ENCODE results near the gene SRXN1.

Gene SRXN1

DNA sequence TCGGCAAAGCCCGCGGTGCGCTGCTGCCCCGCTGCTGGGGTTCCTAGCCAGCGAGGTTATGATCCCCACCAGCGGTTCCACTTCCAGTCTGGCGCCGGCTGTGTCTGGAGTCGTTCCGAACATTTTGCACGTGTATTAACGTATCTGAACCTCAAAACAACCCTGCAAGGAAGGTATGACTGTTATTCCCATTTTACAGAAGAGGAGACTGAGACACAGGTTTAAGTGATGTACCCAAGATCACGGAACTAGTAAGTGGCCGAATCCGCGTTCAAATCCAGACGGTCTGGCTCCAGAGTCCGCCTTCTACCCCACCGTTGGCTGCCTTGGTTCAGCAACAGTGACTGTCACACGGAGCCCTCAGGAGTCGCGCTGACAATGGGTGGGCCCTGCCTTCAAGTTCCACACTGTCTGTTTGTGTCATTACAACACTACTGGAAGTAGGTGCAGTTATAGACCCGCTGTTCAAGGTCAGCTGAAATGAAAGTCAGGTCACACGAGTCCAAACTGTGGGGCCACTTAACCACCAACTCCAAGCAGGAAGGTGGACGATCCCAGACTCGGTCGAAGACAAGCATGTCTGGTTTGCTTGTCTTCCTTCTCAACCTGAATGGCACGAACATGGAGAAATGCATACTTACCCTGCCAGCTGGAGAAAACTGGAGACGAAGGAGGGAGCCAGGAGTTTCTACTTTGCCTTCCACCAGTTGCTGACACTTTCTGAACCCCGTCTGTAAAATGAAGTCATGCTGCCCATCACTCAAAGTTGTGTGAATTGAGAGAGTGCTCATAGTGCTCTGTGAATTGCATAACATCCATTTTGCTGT is 803 bp upstream of the SRXN1 start (continued):
- TF ChIP-seq, protein P1, sequence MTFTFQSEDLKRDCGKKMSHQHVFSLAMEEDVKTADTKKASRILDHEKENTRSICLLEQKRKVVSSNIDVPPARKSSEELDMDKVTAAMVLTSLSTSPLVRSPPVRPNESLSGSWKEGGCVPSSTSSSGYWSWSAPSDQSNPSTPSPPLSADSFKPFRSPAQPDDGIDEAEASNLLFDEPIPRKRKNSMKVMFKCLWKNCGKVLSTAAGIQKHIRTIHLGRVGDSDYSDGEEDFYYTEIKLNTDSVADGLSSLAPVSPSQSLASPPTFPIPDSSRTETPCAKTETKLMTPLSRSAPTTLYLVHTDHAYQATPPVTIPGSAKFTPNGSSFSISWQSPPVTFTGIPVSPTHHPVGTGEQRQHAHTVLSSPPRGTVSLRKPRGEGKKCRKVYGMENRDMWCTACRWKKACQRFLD (tag by site-specific recombination; IDR thresholded peaks at IDR 0.05), result no peak
- TF ChIP-seq ZNF394 (tag by site-specific recombination; IDR thresholded peaks at IDR 0.05; ENCODE audit: borderline replicate concordance), result no peak
- TF ChIP-seq, protein P2, sequence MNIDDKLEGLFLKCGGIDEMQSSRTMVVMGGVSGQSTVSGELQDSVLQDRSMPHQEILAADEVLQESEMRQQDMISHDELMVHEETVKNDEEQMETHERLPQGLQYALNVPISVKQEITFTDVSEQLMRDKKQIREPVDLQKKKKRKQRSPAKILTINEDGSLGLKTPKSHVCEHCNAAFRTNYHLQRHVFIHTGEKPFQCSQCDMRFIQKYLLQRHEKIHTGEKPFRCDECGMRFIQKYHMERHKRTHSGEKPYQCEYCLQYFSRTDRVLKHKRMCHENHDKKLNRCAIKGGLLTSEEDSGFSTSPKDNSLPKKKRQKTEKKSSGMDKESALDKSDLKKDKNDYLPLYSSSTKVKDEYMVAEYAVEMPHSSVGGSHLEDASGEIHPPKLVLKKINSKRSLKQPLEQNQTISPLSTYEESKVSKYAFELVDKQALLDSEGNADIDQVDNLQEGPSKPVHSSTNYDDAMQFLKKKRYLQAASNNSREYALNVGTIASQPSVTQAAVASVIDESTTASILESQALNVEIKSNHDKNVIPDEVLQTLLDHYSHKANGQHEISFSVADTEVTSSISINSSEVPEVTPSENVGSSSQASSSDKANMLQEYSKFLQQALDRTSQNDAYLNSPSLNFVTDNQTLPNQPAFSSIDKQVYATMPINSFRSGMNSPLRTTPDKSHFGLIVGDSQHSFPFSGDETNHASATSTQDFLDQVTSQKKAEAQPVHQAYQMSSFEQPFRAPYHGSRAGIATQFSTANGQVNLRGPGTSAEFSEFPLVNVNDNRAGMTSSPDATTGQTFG (tag by site-specific recombination; IDR thresholded peaks at IDR 0.05; ENCODE audit: borderline replicate concordance), result no peak
- TF ChIP-seq ZNF2 (tag by site-specific recombination; IDR thresholded peaks at IDR 0.05), result no peak
- no peak for TF ChIP-seq ZNF510 (tag by site-specific recombination; IDR thresholded peaks at IDR 0.05; ENCODE audit: insufficient replicate concordance)
- TF ChIP-seq, protein P3, sequence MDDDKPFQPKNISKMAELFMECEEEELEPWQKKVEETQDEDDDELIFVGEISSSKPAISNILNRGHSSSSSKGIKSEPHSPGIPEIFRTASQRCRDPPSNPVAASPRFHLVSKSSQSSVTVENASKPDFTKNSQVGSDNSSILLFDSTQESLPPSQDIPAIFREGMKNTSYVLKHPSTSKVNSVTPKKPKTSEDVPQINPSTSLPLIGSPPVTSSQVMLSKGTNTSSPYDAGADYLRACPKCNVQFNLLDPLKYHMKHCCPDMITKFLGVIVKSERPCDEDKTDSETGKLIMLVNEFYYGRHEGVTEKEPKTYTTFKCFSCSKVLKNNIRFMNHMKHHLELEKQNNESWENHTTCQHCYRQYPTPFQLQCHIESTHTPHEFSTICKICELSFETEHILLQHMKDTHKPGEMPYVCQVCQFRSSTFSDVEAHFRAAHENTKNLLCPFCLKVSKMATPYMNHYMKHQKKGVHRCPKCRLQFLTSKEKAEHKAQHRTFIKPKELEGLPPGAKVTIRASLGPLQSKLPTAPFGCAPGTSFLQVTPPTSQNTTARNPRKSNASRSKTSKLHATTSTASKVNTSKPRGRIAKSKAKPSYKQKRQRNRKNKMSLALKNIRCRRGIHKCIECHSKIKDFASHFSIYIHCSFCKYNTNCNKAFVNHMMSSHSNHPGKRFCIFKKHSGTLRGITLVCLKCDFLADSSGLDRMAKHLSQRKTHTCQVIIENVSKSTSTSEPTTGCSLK (tag by site-specific recombination; IDR thresholded peaks at IDR 0.05), result no peak
- no peak for TF ChIP-seq FEZF1 (tag by site-specific recombination; IDR thresholded peaks at IDR 0.05)
- no peak for TF ChIP-seq ZNF580 (tag by site-specific recombination; IDR thresholded peaks at IDR 0.05)
- no peak for TF ChIP-seq ZBTB6 (tag by site-specific recombination; IDR thresholded peaks at IDR 0.05)
- TF ChIP-seq GLIS1 (tag by site-specific recombination; IDR thresholded peaks at IDR 0.05), result peak; percentile 61
- no peak for TF ChIP-seq ZNF37A (tag by site-specific recombination; IDR thresholded peaks at IDR 0.05)
- TF ChIP-seq, protein P4, sequence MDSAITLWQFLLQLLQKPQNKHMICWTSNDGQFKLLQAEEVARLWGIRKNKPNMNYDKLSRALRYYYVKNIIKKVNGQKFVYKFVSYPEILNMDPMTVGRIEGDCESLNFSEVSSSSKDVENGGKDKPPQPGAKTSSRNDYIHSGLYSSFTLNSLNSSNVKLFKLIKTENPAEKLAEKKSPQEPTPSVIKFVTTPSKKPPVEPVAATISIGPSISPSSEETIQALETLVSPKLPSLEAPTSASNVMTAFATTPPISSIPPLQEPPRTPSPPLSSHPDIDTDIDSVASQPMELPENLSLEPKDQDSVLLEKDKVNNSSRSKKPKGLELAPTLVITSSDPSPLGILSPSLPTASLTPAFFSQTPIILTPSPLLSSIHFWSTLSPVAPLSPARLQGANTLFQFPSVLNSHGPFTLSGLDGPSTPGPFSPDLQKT (IDR thresholded peaks at IDR 0.05; ENCODE audit: borderline replicate concordance, low read depth, low read length), result no peak
- TF ChIP-seq, protein P5, sequence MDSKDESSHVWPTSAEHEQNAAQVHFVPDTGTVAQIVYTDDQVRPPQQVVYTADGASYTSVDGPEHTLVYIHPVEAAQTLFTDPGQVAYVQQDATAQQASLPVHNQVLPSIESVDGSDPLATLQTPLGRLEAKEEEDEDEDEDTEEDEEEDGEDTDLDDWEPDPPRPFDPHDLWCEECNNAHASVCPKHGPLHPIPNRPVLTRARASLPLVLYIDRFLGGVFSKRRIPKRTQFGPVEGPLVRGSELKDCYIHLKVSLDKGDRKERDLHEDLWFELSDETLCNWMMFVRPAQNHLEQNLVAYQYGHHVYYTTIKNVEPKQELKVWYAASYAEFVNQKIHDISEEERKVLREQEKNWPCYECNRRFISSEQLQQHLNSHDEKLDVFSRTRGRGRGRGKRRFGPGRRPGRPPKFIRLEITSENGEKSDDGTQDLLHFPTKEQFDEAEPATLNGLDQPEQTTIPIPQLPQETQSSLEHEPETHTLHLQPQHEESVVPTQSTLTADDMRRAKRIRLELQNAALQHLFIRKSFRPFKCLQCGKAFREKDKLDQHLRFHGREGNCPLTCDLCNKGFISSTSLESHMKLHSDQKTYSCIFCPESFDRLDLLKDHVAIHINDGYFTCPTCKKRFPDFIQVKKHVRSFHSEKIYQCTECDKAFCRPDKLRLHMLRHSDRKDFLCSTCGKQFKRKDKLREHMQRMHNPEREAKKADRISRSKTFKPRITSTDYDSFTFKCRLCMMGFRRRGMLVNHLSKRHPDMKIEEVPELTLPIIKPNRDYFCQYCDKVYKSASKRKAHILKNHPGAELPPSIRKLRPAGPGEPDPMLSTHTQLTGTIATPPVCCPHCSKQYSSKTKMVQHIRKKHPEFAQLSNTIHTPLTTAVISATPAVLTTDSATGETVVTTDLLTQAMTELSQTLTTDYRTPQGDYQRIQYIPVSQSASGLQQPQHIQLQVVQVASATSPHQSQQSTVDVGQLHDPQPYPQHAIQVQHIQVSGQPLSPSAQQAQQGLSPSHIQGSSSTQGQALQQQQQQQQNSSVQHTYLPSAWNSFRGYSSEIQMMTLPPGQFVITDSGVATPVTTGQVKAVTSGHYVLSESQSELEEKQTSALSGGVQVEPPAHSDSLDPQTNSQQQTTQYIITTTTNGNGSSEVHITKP (tag by site-specific recombination; IDR thresholded peaks at IDR 0.05), result peak; percentile 32; the same call in 1 of the 2 replicates
- TF ChIP-seq ZFP3 (tag by site-specific recombination; IDR thresholded peaks at IDR 0.05; ENCODE audit: low read depth), result peak; percentile 49; the same call in 1 of the 2 replicates
- TF ChIP-seq GLIS2 (tag by site-specific recombination; IDR thresholded peaks at IDR 0.05), result peak; percentile 39; the same call in 1 of the 2 replicates
- no peak for TF ChIP-seq ZNF169 (tag by site-specific recombination; IDR thresholded peaks at IDR 0.05)
- 0 out of 2 replicates have a peak, but pooled peaks have one; percentile 35 for TF ChIP-seq ZNF664 (tag by site-specific recombination; IDR thresholded peaks at IDR 0.05)
- TF ChIP-seq ZXDB (tag by site-specific recombination; IDR thresholded peaks at IDR 0.05), result 0 out of 2 replicates have a peak, but pooled peaks have one; percentile 42
- TF ChIP-seq, protein P6, sequence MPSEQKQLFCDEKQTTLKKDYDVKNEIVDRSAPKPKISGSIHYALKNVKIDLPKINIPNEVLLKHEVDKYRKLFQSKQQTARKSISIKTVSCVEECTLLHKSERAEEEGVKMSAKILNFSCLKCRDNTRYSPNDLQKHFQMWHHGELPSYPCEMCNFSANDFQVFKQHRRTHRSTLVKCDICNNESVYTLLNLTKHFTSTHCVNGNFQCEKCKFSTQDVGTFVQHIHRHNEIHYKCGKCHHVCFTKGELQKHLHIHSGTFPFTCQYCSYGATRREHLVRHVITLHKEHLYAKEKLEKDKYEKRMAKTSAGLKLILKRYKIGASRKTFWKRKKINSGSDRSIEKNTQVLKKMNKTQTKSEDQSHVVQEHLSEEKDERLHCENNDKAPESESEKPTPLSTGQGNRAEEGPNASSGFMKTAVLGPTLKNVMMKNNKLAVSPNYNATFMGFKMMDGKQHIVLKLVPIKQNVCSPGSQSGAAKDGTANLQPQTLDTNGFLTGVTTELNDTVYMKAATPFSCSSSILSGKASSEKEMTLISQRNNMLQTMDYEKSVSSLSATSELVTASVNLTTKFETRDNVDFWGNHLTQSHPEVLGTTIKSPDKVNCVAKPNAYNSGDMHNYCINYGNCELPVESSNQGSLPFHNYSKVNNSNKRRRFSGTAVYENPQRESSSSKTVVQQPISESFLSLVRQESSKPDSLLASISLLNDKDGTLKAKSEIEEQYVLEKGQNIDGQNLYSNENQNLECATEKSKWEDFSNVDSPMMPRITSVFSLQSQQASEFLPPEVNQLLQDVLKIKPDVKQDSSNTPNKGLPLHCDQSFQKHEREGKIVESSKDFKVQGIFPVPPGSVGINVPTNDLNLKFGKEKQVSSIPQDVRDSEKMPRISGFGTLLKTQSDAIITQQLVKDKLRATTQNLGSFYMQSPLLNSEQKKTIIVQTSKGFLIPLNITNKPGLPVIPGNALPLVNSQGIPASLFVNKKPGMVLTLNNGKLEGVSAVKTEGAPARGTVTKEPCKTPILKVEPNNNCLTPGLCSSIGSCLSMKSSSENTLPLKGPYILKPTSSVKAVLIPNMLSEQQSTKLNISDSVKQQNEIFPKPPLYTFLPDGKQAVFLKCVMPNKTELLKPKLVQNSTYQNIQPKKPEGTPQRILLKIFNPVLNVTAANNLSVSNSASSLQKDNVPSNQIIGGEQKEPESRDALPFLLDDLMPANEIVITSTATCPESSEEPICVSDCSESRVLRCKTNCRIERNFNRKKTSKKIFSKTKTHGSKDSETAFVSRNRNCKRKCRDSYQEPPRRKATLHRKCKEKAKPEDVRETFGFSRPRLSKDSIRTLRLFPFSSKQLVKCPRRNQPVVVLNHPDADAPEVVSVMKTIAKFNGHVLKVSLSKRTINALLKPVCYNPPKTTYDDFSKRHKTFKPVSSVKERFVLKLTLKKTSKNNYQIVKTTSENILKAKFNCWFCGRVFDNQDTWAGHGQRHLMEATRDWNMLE (tag by site-specific recombination; conservative IDR thresholded peaks at IDR 0.05; ENCODE audit: low read depth), result no peak
- TF ChIP-seq ZBTB48 (tag by site-specific recombination; IDR thresholded peaks at IDR 0.05), result 0 out of 2 replicates have a peak, but pooled peaks have one; percentile 33

All from HEK293 (cell line).